ENCODE measurements around the gene PI4KA. TPM values are rescaled to one million over a fixed set of nuclear protein-coding genes. Genes with fewer than 3 reads are reported as not detected.

PI4KA gene
- total RNA-seq, 2 donors from 2014 or later, result 85.4 to 112 TPM

- no peaks in the 10 kb centered on the region for H3K9me3 ChIP-seq
- TF ChIP-seq CTCF (IDR thresholded peaks at IDR 0.05), result no peak
- H3K4me1 ChIP-seq (ENCODE audit: control insufficient read depth in 1 of 2, low read depth in 2 of 2), result no peaks in the 10 kb centered on the region
- no peak overlapping the region for H3K27ac ChIP-seq
- DNase-seq (ENCODE audit: low spot score) (no peak), ATAC-seq (ENCODE audit: insufficient number of reproducible peaks, low FRiP score, low read depth) (no peak)
- H3K27me3 ChIP-seq (replicated peaks; ENCODE audit: insufficient read depth), result no peaks in the 10 kb centered on the region
- H3K36me3 ChIP-seq, result peaks cover 25% of the 10 kb centered on the region
- no peak overlapping the region for H3K4me3 ChIP-seq
Observed at GRCh38 chr22:20818471-20818870, 40.1 kb downstream of the PI4KA start.

GRCh38 chr22:20816559-20816958 lies 42.1 kb downstream of the PI4KA start:
- Histone ChIP-seq H3K4me1 (ENCODE audit: control insufficient read depth in 1 of 2, low read depth in 2 of 2) (no peaks in the 10 kb centered on the region), H3K27ac (no peak overlapping the region), H3K36me3 (peaks cover 29% of the 10 kb centered on the region), H3K4me3 (no peak overlapping the region), H3K9me3 (no peaks in the 10 kb centered on the region), H3K27me3 (replicated peaks; ENCODE audit: insufficient read depth) (no peaks in the 10 kb centered on the region)
- ATAC-seq (ENCODE audit: insufficient number of reproducible peaks, low FRiP score, low read depth) (no peak), DNase-seq (ENCODE audit: low spot score) (no peak)
- TF ChIP-seq CTCF (IDR thresholded peaks at IDR 0.05), result no peak

- ATAC-seq (ENCODE audit: insufficient number of reproducible peaks, low FRiP score, low read depth) (no peak), DNase-seq (ENCODE audit: low spot score) (no peak)
- Histone ChIP-seq H3K36me3 (peaks cover 35% of the 10 kb centered on the region), H3K27ac (no peak overlapping the region), H3K4me3 (no peak overlapping the region), H3K27me3 (replicated peaks; ENCODE audit: insufficient read depth) (no peaks in the 10 kb centered on the region), H3K9me3 (no peaks in the 10 kb centered on the region), H3K4me1 (ENCODE audit: control insufficient read depth in 1 of 2, low read depth in 2 of 2) (no peaks in the 10 kb centered on the region)
- TF ChIP-seq CTCF (IDR thresholded peaks at IDR 0.05), result no peak
Observed at GRCh38 chr22:20815477-20816050, 43.0 kb downstream of the PI4KA start.

- ATAC-seq (ENCODE audit: insufficient number of reproducible peaks, low FRiP score, low read depth), result no peak
- H3K9me3 ChIP-seq, result no peaks in the 10 kb centered on the region
- DNase-seq (ENCODE audit: low spot score), result no peak
- peaks cover 45% of the 10 kb centered on the region for H3K36me3 ChIP-seq
- H3K4me1 ChIP-seq (ENCODE audit: control insufficient read depth in 1 of 2, low read depth in 2 of 2), result no peaks in the 10 kb centered on the region
- no peaks in the 10 kb centered on the region for H3K27me3 ChIP-seq (replicated peaks; ENCODE audit: insufficient read depth)
- TF ChIP-seq CTCF (IDR thresholded peaks at IDR 0.05), result no peak
- H3K27ac ChIP-seq, result no peak overlapping the region
- no peak overlapping the region for H3K4me3 ChIP-seq
Observed at GRCh38 chr22:20814221-20814808, 44.3 kb downstream of the PI4KA start.

DNA sequence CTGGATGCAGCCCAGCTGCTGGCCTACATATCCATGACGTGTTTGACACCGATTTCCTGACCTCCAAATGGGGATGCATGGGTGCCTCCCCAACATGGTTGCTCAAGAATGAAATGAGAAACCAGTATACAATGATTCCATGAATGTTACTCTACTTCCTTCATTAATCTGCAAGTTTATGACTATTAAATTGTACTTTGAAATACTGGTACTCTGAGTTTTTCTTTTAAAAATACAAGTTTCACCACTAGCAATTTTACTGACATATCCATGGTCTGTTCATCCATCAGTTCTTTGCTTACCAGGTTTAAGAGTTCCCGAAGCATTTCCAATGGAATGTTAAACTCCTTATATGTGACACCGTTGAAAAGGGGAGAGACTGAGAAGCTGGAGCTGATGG lies 45.6 kb downstream of the PI4KA start:
- no peak for TF ChIP-seq CTCF (IDR thresholded peaks at IDR 0.05)
- no peak for DNase-seq (ENCODE audit: low spot score)
- no peaks in the 10 kb centered on the region for H3K27me3 ChIP-seq (replicated peaks; ENCODE audit: insufficient read depth)
- H3K9me3 ChIP-seq, result no peaks in the 10 kb centered on the region
- H3K36me3 ChIP-seq, result peaks cover 43% of the 10 kb centered on the region
- H3K4me3 ChIP-seq, result no peak overlapping the region
- no peak for ATAC-seq (ENCODE audit: insufficient number of reproducible peaks, low FRiP score, low read depth)
- H3K27ac ChIP-seq, result no peak overlapping the region
- H3K4me1 ChIP-seq (ENCODE audit: control insufficient read depth in 1 of 2, low read depth in 2 of 2), result no peaks in the 10 kb centered on the region
